HepG2 (cell line): Measurements from ENCODE around the gene CDH22. TPM values are rescaled to one million over a fixed set of nuclear protein-coding genes. Genes with fewer than 3 reads are reported as not detected.

Experiments used
- ATAC-seq: fragments of 200-7000 bp; cut with Tn5 transposase; 3 replicates; pipeline ENCODE4 v1.9.1; 2020; ENCODE audit warnings: mild to moderate bottlenecking, moderate library complexity
- BruUV-seq: library from RNA; stranded (reverse); fragments of 400-500 nt; replicated peaks from 2 replicates; lab custom pipeline; 2021; lab: Mats Ljungman, UMichigan
- CTCF ChIA-PET: fragments of 300-600 bp; formaldehyde crosslinking; extraction: SDS; loops from one replicate; lab custom pipeline; 2021; ENCODE audit warnings: low total read pairs, inconsistent platforms, low intra/inter-chr PET ratio; lab: Yijun Ruan, JAX
- POLR2A ChIA-PET: fragments of 350-600 bp; sonication (Branson Sonifier 250); formaldehyde crosslinking; loops from one replicate; lab custom pipeline; 2020; ENCODE audit warnings: antibody characterized with exemption, inconsistent platforms; lab: Yijun Ruan, JAX
- DNase-seq: peaks from one replicate; pipeline ENCODE4 v3.0.0-alpha.2; 2015; ENCODE audit warnings: low spot score
- FAIRE-seq: peaks from 3 replicates; lab custom pipeline; 2011; peaks lifted over from hg19 to GRCh38; lab: Jason Lieb, UNC
- H2AFZ ChIP-seq: one replicate; pipeline ENCODE4 v1.6.1; 2011; ENCODE audit warnings: low read length, inconsistent platforms
- H3K27ac ChIP-seq: fragments of 300-600 bp; 3 replicates; pipeline ENCODE4 v1.8.0; 2011; ENCODE audit warnings: mixed run types, mild to moderate bottlenecking, mixed read lengths, low read length, inconsistent platforms; ENCODE audit not compliant: insufficient read depth; ENCODE audit errors: extremely low read length
- H3K27me3 ChIP-seq, 2 experiments: fragments of 200-600 bp in 1 of 2; 2 replicates in 1 of 2; 3 replicates in 1 of 2; pipeline versions ENCODE4 v1.6.0 to v1.8.0; 2011; ENCODE audit warnings: low read length in 2 of 2, mild to moderate bottlenecking in 2 of 2, moderate library complexity in 2 of 2, inconsistent platforms in 1 of 2; ENCODE audit not compliant: insufficient read depth in 2 of 2, control insufficient read depth in 1 of 2
- H3K36me3 ChIP-seq, 2 experiments: fragments of 200-600 bp in 1 of 2; replicated peaks in 1 of 2; 2 replicates in 1 of 2; 3 replicates in 1 of 2; pipeline versions ENCODE4 v1.5.1 to v1.8.0; 2011; ENCODE audit warnings: low read length in 2 of 2, inconsistent platforms in 1 of 2; ENCODE audit not compliant: insufficient read depth in 2 of 2, control insufficient read depth in 1 of 2
- H3K4me1 ChIP-seq: 2 replicates; pipeline ENCODE4 v1.5.1; 2012; ENCODE audit warnings: low read length, inconsistent platforms; ENCODE audit not compliant: insufficient read depth
- H3K4me2 ChIP-seq: 2 replicates; pipeline ENCODE4 v1.6.0; 2011; ENCODE audit warnings: low read depth, low read length, inconsistent platforms
- H3K4me3 ChIP-seq, 3 experiments: fragments of 200-600 bp in 1 of 3; sonication (generic), shearing (Covaris generic) in 1 of 3; replicated peaks in 1 of 3; 2 replicates each; pipeline ENCODE4 v1.5.1; 2011 to 2016; ENCODE audit warnings: low read length in 3 of 3, inconsistent platforms in 2 of 3, low read depth in 2 of 3, mild to moderate bottlenecking in 2 of 3, control low read depth in 1 of 3, mixed read lengths in 1 of 3; ENCODE audit not compliant: insufficient read depth in 1 of 3
- H3K79me2 ChIP-seq: one replicate; pipeline ENCODE4 v1.6.1; 2011; ENCODE audit warnings: low read length, inconsistent platforms; ENCODE audit not compliant: insufficient read depth
- H3K9ac ChIP-seq: 2 replicates; pipeline ENCODE4 v1.6.0; 2011; ENCODE audit warnings: mild to moderate bottlenecking, low read depth, low read length, inconsistent platforms; ENCODE audit not compliant: insufficient read depth
- H3K9me3 ChIP-seq: 2 replicates; pipeline ENCODE4 v1.5.1; 2012; ENCODE audit warnings: mild to moderate bottlenecking, low read length
- H4K20me1 ChIP-seq: 2 replicates; pipeline ENCODE4 v1.6.0; 2011; ENCODE audit warnings: inconsistent platforms, mild to moderate bottlenecking, low read length, moderate library complexity; ENCODE audit not compliant: insufficient read depth
- DR1 ChIP-seq: sonication (generic); formaldehyde crosslinking; IDR thresholded peaks from 2 replicates; pipeline ENCODE4 v1.8.0; 2021; ENCODE audit warnings: mild to moderate bottlenecking, missing genetic modification reagents, inconsistent platforms
- HINFP ChIP-seq: sonication (generic); formaldehyde crosslinking; IDR thresholded peaks from 2 replicates; pipeline ENCODE4 v1.4.0; 2020; ENCODE audit warnings: low read depth, mild to moderate bottlenecking, missing genetic modification reagents
- IRF2 ChIP-seq: IDR thresholded peaks from 2 replicates; pipeline ENCODE4 v1.6.1; 2018; ENCODE audit warnings: missing genetic modification reagents, missing compliant biosample characterization
- KDM1A ChIP-seq: IDR thresholded peaks from 2 replicates; pipeline ENCODE4 v1.6.1; 2016; ENCODE audit warnings: missing compliant biosample characterization
- KLF12 ChIP-seq: sonication (generic); formaldehyde crosslinking; IDR thresholded peaks from 2 replicates; pipeline ENCODE4 v1.4.0; 2020; ENCODE audit warnings: missing genetic modification reagents, borderline replicate concordance
- MYNN ChIP-seq: sonication (generic); formaldehyde crosslinking; IDR thresholded peaks from 2 replicates; pipeline ENCODE4 v1.4.0; 2020; ENCODE audit warnings: mild to moderate bottlenecking, low read depth, missing genetic modification reagents
- RBAK ChIP-seq: sonication (generic); formaldehyde crosslinking; IDR thresholded peaks from 2 replicates; pipeline ENCODE4 v1.5.1; 2020; ENCODE audit warnings: mild to moderate bottlenecking, missing genetic modification reagents
- SMAD1 ChIP-seq: sonication (generic); formaldehyde crosslinking; IDR thresholded peaks from 2 replicates; pipeline ENCODE4 v1.4.0; 2020; ENCODE audit warnings: missing genetic modification reagents, low read depth, mild to moderate bottlenecking, borderline replicate concordance
- ZNF672 ChIP-seq: sonication (generic); formaldehyde crosslinking; IDR thresholded peaks from 2 replicates; pipeline ENCODE4 v1.8.1; 2022; ENCODE audit warnings: missing genetic modification reagents
- WGBS: methylation state at CpG from one replicate; pipeline ENCODE4 v1.1.6; 2017; ENCODE audit warnings: low lambda C conversion rate; 5-methylcytosine and 5-hydroxymethylcytosine counted together
- in situ Hi-C: cut with HindIII; loops from 2 replicates; pipeline ENCODE4 v1.10.0; 2017; ENCODE audit warnings: low pct_unique_long_range_greater_than_20kb; ENCODE audit not compliant: extremely low pct_ligation_motif_present
- intact Hi-C: fragments of 100-400 bp; cut with micrococcal nuclease; formaldehyde crosslinking; loops from one replicate; pipeline ENCODE4 v1.10.0; 2022; ENCODE audit not compliant: unreplicated experiment
- polyA plus RNA-seq, 8 experiments: library from polyadenylated mRNA; depleted of rRNA in 3 of 8; stranded (reverse) in 7 of 8; unstranded in 1 of 8; fragments of >200 nt; fragmentation: Illumina TruSeq in 4 of 8; extraction: Trizol in 4 of 8; gene quantifications; 2 replicates each; pipeline versions ENCODE4 v1.2.1 to v1.2.3, GENCODE V29; 2011 to 2016; ENCODE audit warnings: low read depth in 4 of 8, missing spikeins in 1 of 8, mixed read lengths in 1 of 8; ENCODE audit not compliant: insufficient read depth in 1 of 8
- total RNA-seq, 5 experiments: library from RNA; depleted of rRNA; stranded (reverse); fragments of >200 nt; fragmentation: Illumina TruSeq; extraction: Trizol; gene quantifications; 2 replicates each; pipeline ENCODE4 v1.2.3, GENCODE V29; 2016; ENCODE audit warnings: low read depth in 1 of 5
- TF ChIP-seq, protein P1 (sequence below): IDR thresholded peaks from 2 replicates; pipeline ENCODE4 v1.6.1; 2016; ENCODE audit warnings: low read depth, missing genetic modification reagents, missing compliant biosample characterization

Gene CDH22
- total and polyA plus RNA-seq, 2 of the 13 experiments (the other 11 are each of a cell fraction or from before 2014, with no cell fraction given) = not detected

DNA sequence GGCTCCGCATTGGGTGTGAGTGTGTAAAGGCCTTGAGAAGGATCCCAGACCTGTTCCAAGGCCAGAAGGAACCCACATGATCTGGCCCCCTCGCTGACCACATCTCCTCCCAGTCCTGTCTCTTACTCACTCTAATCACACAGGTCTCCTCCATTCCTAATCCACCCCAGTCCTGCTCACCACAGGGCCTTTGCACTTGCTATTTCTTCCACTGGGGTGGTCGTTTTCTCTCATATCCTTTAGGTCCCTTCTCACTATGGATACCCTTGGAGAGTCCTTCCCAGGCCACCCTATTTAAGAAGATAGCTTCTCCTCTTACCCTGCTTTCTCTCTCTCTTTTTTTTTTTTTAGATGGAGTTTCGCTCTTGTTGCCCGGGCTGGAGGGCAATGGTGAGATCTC, 124.5 kb downstream of the CDH22 start (continued):
- TF ChIP-seq, protein P1, sequence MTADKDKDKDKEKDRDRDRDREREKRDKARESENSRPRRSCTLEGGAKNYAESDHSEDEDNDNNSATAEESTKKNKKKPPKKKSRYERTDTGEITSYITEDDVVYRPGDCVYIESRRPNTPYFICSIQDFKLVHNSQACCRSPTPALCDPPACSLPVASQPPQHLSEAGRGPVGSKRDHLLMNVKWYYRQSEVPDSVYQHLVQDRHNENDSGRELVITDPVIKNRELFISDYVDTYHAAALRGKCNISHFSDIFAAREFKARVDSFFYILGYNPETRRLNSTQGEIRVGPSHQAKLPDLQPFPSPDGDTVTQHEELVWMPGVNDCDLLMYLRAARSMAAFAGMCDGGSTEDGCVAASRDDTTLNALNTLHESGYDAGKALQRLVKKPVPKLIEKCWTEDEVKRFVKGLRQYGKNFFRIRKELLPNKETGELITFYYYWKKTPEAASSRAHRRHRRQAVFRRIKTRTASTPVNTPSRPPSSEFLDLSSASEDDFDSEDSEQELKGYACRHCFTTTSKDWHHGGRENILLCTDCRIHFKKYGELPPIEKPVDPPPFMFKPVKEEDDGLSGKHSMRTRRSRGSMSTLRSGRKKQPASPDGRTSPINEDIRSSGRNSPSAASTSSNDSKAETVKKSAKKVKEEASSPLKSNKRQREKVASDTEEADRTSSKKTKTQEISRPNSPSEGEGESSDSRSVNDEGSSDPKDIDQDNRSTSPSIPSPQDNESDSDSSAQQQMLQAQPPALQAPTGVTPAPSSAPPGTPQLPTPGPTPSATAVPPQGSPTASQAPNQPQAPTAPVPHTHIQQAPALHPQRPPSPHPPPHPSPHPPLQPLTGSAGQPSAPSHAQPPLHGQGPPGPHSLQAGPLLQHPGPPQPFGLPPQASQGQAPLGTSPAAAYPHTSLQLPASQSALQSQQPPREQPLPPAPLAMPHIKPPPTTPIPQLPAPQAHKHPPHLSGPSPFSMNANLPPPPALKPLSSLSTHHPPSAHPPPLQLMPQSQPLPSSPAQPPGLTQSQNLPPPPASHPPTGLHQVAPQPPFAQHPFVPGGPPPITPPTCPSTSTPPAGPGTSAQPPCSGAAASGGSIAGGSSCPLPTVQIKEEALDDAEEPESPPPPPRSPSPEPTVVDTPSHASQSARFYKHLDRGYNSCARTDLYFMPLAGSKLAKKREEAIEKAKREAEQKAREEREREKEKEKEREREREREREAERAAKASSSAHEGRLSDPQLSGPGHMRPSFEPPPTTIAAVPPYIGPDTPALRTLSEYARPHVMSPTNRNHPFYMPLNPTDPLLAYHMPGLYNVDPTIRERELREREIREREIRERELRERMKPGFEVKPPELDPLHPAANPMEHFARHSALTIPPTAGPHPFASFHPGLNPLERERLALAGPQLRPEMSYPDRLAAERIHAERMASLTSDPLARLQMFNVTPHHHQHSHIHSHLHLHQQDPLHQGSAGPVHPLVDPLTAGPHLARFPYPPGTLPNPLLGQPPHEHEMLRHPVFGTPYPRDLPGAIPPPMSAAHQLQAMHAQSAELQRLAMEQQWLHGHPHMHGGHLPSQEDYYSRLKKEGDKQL (CRISPR knock-in tag) = no peak
- no peak for TF ChIP-seq MYNN (CRISPR knock-in tag)
- TF ChIP-seq HINFP = no peak
- TF ChIP-seq, all 625 proteins: peak for 0

- H3K4me1 ChIP-seq = no peaks in the 10 kb centered on the region
- ChIA-PET CTCF (no interaction called here), POLR2A (no interaction called here)
- no peak for TF ChIP-seq RBAK (CRISPR knock-in tag)
- TF ChIP-seq DR1 (CRISPR knock-in tag) = no peak
- TF ChIP-seq ZNF672 (CRISPR knock-in tag) = no peak
- TF ChIP-seq IRF2 (CRISPR knock-in tag) = no peak
- no peak for TF ChIP-seq SMAD1
- TF ChIP-seq KLF12 (CRISPR knock-in tag) = no peak
- TF ChIP-seq KDM1A (CRISPR knock-in tag) = no peak
- intact Hi-C loops (no loop called here), in situ Hi-C loops (no loop called here)
- no peaks in the 10 kb centered on the region for H3K36me3 ChIP-seq
- ATAC-seq (no peak), FAIRE-seq (no peak), DNase-seq (no peak)
- 8% methylated on average over 10 of the region's 13 CpGs for WGBS
- BruUV-seq = no TSS peak
- H3K27me3 ChIP-seq = peaks cover 8 to 42% of the 10 kb centered on the region in 2 experiments
- H2AFZ ChIP-seq = no peak overlapping the region
- H3K9me3 ChIP-seq = no peaks in the 10 kb centered on the region
- no peak overlapping the region for H3K27ac ChIP-seq
- H3K9ac ChIP-seq = no peak overlapping the region
- H3K79me2 ChIP-seq = no peaks in the 10 kb centered on the region
- no peaks in the 10 kb centered on the region for H4K20me1 ChIP-seq
- no peak overlapping the region for H3K4me2 ChIP-seq
- H3K4me3 ChIP-seq = no peak overlapping the region
Observed at GRCh38 chr20:46182276-46183200, 125.8 kb downstream of the CDH22 start.
